Measurements from ENCODE around the gene DENND1C.

The DENND1C gene

DNA sequence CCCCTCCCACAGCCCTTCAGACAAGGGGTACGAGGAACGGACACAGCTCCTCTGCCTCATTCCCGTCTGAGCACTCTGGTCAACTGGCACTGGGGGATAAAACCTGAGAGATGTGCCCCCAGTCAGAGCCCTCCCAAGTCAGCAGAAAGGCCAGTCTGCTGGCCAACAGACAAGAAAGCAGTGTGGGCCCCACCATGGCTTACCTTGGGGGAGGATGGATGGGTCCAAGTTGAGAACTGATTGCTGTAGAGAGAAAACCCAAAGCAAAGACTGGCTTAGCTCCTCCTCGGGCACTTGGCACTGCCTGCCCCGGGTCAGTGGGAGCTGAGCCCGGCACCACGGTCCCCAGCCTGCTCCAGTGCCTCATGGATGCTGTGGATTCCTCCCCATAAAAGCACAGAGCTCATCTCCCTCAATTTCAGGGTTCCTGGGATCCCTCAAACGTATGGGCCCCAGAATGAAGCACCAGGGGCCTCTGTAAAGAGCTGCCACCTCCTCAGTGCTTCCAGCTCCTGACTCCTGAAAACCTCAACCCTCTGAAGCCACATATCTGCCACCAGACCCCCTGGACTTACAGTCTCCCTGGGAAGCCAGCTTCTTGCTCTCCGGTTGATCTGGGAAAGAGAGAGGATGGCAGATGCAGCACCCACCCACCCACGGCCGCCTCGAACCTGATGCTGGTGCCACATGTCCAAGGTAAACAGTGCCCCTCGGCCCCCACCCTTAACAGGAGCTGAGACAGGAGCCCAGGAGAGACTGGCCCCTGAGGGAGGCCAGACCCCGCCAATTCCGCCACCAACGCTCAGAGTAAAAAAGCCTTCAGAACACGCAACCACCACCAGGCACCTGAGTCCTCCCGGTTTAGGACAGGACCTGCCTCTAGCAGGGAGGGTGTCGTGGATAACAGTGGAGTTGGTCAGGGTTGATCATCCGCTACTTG is 60.2 kb downstream of the DENND1C start:
- DNase-seq, result no peak

GRCh38 chr19:6418562-6418932 is 63.0 kb downstream of the DENND1C start:
- DNase-seq, result no peak

GRCh38 chr19:6417713-6418561 is 63.6 kb downstream of the DENND1C start:
- peak; percentile 32 for DNase-seq

Data from NCI-H226 (cell line).